GM23248 (cell line): ENCODE results near the gene MAP4K1. TPM values are rescaled to one million over a fixed set of nuclear protein-coding genes. Genes with fewer than 3 reads are reported as not detected.
A peak's percentile ranks its signal among the peaks of the same experiment; 100 is the strongest.
"Not testable (repeated sequence)": the region's sequence is repeated elsewhere in the genome, so short reads cannot be mapped to it uniquely, and the experiment has no call there.

ENCODE experiments used
- DNase-seq: peaks from one replicate; pipeline ENCODE4 v3.0.0-alpha.2; 2015
- H2AFZ ChIP-seq: fragments of 200-600 bp; sonication (generic); 2 replicates; pipeline ENCODE4 v1.6.1; 2016; ENCODE audit warnings: antibody characterized with exemption
- H3F3A ChIP-seq: fragments of 200-600 bp; sonication (generic); 2 replicates; pipeline ENCODE4 v1.6.1; 2016; ENCODE audit warnings: mild to moderate bottlenecking, antibody characterized with exemption, mixed run types; ENCODE audit not compliant: insufficient read depth
- H3K27ac ChIP-seq: fragments of 200-600 bp; sonication (generic); 2 replicates; pipeline ENCODE4 v1.5.1; 2016; ENCODE audit warnings: mild to moderate bottlenecking
- H3K27me3 ChIP-seq: fragments of 200-600 bp; sonication (generic); replicated peaks from 2 replicates; pipeline ENCODE4 v1.6.1; 2016; ENCODE audit warnings: mild to moderate bottlenecking; ENCODE audit not compliant: insufficient read depth
- H3K36me3 ChIP-seq: fragments of 200-600 bp; sonication (generic); 2 replicates; pipeline ENCODE4 v1.6.1; 2016; ENCODE audit warnings: low read depth, mild to moderate bottlenecking
- H3K4me1 ChIP-seq: fragments of 200-600 bp; sonication (generic); 2 replicates; pipeline ENCODE4 v1.6.1; 2016; ENCODE audit warnings: mild to moderate bottlenecking; ENCODE audit not compliant: insufficient read depth
- H3K4me2 ChIP-seq: fragments of 200-600 bp; sonication (generic); one replicate; pipeline ENCODE4 v1.6.1; 2016; ENCODE audit warnings: mild to moderate bottlenecking; ENCODE audit not compliant: unreplicated experiment
- H3K4me3 ChIP-seq: fragments of 200-600 bp; sonication (generic); 2 replicates; pipeline ENCODE4 v1.5.1; 2016; ENCODE audit warnings: mild to moderate bottlenecking
- H3K79me2 ChIP-seq: fragments of 200-600 bp; sonication (generic); 2 replicates; pipeline ENCODE4 v1.6.1; 2016; ENCODE audit warnings: mild to moderate bottlenecking; ENCODE audit not compliant: insufficient read depth
- H3K9ac ChIP-seq: fragments of 200-600 bp; sonication (generic); 2 replicates; pipeline ENCODE4 v1.6.1; 2016; ENCODE audit warnings: mild to moderate bottlenecking
- H3K9me2 ChIP-seq: fragments of 200-600 bp; sonication (generic); 2 replicates; pipeline ENCODE4 v1.6.1; 2016; ENCODE audit warnings: mixed run types, mild to moderate bottlenecking, moderate library complexity; ENCODE audit not compliant: insufficient read depth
- H3K9me3 ChIP-seq: fragments of 200-600 bp; sonication (generic); one replicate; pipeline ENCODE4 v1.6.1; 2017; ENCODE audit warnings: low read depth
- H4K20me1 ChIP-seq: fragments of 200-600 bp; sonication (generic); 2 replicates; pipeline ENCODE4 v1.6.0; 2016; ENCODE audit not compliant: insufficient read depth
- EZH2 ChIP-seq: fragments of 200-600 bp; sonication (generic); IDR thresholded peaks from 2 replicates; pipeline ENCODE4 v1.6.1; 2018; ENCODE audit warnings: antibody characterized with exemption, mild to moderate bottlenecking; ENCODE audit not compliant: insufficient read depth, poor library complexity, severe bottlenecking
- EZH2phosphoT487 ChIP-seq: fragments of 200-600 bp; sonication (generic); IDR thresholded peaks from 2 replicates; pipeline ENCODE4 v1.6.1; 2018; ENCODE audit warnings: antibody characterized with exemption, moderate library complexity, mild to moderate bottlenecking, low read depth; ENCODE audit not compliant: insufficient read depth
- WGBS, 2 experiments: methylation state at CpG; one replicate each; pipeline ENCODE4 v1.1.6; 2015 to 2017; ENCODE audit warnings: low lambda C conversion rate in 2 of 2, low coverage in 1 of 2; ENCODE audit errors: missing lambda C conversion rate in 2 of 2; 5-methylcytosine and 5-hydroxymethylcytosine counted together
- in situ Hi-C: fragments of 300-500 bp; cut with MboI; formaldehyde crosslinking; loops from 2 replicates; pipeline ENCODE4 v1.15.0; 2020
- polyA plus RNA-seq: library from polyadenylated mRNA; unstranded; fragments of >200 nt; fragmentation: Nextera tagmentation; extraction: Ambion mirVana; gene quantifications from 2 replicates; pipeline ENCODE4 v1.2.1, GENCODE V29; 2016
- total RNA-seq: library from RNA; depleted of rRNA; stranded (reverse); fragments of >200 nt; shearing (Covaris generic); gene quantifications from 2 replicates; pipeline ENCODE4 v1.2.3, GENCODE V29; 2014

Gene MAP4K1
- total and polyA plus RNA-seq, 2 experiments from 2014 or later: 0.63 TPM; not detected in 1

DNA sequence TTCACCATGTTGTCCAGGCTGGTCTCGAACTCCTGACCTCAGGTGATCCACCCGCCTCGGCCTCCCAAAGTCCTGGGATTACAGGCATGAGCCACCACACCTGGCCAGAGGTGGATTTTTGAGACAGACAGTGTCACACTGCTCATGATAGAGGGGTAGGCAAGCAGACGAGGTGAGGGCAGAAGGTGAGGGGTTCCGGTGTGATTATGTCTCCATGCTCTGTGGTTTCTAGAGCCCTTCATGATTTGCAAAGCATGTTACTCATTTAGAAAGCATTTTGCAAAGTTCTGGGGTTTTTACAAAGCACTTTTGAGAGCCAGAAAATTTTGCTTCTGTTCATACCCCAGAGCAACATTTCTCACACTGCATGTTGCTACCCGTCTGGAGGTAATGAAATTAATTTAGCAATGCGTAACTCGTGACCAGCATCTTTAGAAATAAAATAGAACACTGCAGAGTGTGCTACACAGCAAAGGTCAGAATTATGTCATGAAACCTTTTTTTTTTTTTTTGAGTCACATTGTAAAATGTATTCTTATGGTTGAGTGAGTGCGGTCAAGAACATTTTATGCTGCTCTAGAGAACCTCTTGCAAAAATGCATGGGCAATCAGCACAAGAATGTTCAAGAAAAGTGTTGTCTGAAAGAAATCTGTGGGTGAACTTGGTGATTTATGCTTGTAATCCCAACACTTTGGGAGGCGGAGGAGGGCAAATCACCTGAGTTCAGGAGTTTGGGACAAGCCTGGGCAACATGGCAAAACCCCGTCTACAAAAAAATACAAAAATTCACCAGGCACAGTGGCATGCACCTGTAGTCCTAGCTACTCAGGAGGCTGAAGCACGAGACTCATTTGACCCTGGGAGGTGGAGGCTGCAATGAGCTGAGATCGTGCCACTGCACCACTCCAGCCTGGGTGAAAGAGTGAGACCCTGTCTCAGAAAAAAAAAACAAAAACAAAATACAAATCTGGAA lies 58.0 kb downstream of the MAP4K1 start:
- H3K79me2 ChIP-seq: no peaks in the 10 kb centered on the region
- no peak for TF ChIP-seq EZH2phosphoT487
- TF ChIP-seq EZH2: no peak
- H3K27me3 ChIP-seq: peaks cover 4% of the 10 kb centered on the region
- H3K4me1 ChIP-seq: peaks cover 7% of the 10 kb centered on the region
- H3K9me3 ChIP-seq: no peaks in the 10 kb centered on the region
- H3K36me3 ChIP-seq: no peaks in the 10 kb centered on the region
- no peak overlapping the region for H3K4me2 ChIP-seq
- no peak overlapping the region for H3K27ac ChIP-seq
- DNase-seq: peak; percentile 45
- H2AFZ ChIP-seq: no peak overlapping the region
- H3K9me2 ChIP-seq: no peaks in the 10 kb centered on the region
- no peak overlapping the region for H3K4me3 ChIP-seq
- H3F3A ChIP-seq: peaks cover 4% of the 10 kb centered on the region; the same call in 1 of the 2 replicates
- WGBS, 2 experiments: 46 to 47% methylated on average over 13 of the region's 13 CpGs
- in situ Hi-C loops: no loop called here
- no peaks in the 10 kb centered on the region for H4K20me1 ChIP-seq
- H3K9ac ChIP-seq: no peak overlapping the region

DNA sequence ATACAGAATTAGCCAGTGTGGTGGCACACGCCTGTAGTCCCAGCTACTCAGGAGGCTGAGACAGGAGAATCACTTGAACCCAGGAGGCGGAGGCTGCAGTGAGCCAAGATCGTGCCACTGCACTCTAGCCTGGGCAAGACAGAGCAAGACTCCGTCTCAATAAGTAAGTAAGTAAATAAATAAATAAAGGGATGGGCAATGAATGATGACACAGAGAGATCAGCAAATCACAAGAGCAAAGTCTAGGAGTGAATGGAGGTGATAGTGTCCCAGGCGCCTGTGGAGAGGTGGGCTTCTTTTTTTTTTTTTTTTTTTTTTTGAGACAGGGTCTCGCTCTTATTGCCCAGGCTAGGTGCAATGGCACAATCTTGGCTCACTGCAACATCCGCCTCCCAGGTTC lies 58.8 kb downstream of the MAP4K1 start:
- H3K36me3 ChIP-seq, H3K9me3 ChIP-seq, H4K20me1 ChIP-seq, H3K79me2 ChIP-seq, in situ Hi-C loops, H3K27ac ChIP-seq, H3K4me2 ChIP-seq, H3K9ac ChIP-seq, H2AFZ ChIP-seq, H3F3A ChIP-seq, H3K9me2 ChIP-seq, H3K27me3 ChIP-seq, DNase-seq, H3K4me3 ChIP-seq, H3K4me1 ChIP-seq: not testable (repeated sequence)
- 70 to 84% methylated on average over 7 of the region's 7 CpGs for WGBS, 2 experiments

- Histone ChIP-seq H3K4me2 (no peak overlapping the region), H3K36me3 (no peaks in the 10 kb centered on the region), H3K27ac (no peak overlapping the region), H3K9ac (no peak overlapping the region), H3K9me2 (no peaks in the 10 kb centered on the region), H3K4me1 (peaks cover 7% of the 10 kb centered on the region), H4K20me1 (no peaks in the 10 kb centered on the region), H3K9me3 (no peaks in the 10 kb centered on the region), H3K79me2 (no peaks in the 10 kb centered on the region), H3K27me3 (no peaks in the 10 kb centered on the region), H3F3A (peaks cover 4% of the 10 kb centered on the region; the same call in 1 of the 2 replicates), H2AFZ (no peak overlapping the region), H3K4me3 (no peak overlapping the region)
- WGBS, 2 experiments: 59% methylated on average over 12 of the region's 12 CpGs
- TF ChIP-seq EZH2: no peak
- TF ChIP-seq EZH2phosphoT487: no peak
- DNase-seq: no peak
- in situ Hi-C loops: no loop called here
These were observed 60.5 kb downstream of the MAP4K1 start for GRCh38 chr19:38557205-38557799.

GRCh38 chr19:38556521-38557174 lies 61.1 kb downstream of the MAP4K1 start:
- TF ChIP-seq EZH2 (no peak), EZH2phosphoT487 (no peak)

More at GRCh38 chr19:38556521-38557174, 61.1 kb downstream of the MAP4K1 start:
- Histone ChIP-seq H3K9ac (no peak overlapping the region), H3K79me2 (no peaks in the 10 kb centered on the region), H2AFZ (no peak overlapping the region), H3F3A (peaks cover 4% of the 10 kb centered on the region; the same call in 1 of the 2 replicates), H4K20me1 (no peaks in the 10 kb centered on the region), H3K4me1 (peaks cover 7% of the 10 kb centered on the region), H3K4me3 (no peak overlapping the region), H3K9me3 (no peaks in the 10 kb centered on the region), H3K36me3 (no peaks in the 10 kb centered on the region), H3K4me2 (no peak overlapping the region), H3K9me2 (no peaks in the 10 kb centered on the region), H3K27ac (no peak overlapping the region), H3K27me3 (no peaks in the 10 kb centered on the region)
- DNase-seq: peak; percentile 30
- in situ Hi-C loops: no loop called here
- WGBS, 2 experiments: 43% methylated on average over 7 of the region's 7 CpGs
